Measurements from ENCODE around the gene TTC29. TPM values are rescaled to one million over a fixed set of nuclear protein-coding genes. Genes with fewer than 3 reads are reported as not detected.

Gene TTC29
- not detected for total RNA-seq

DNA sequence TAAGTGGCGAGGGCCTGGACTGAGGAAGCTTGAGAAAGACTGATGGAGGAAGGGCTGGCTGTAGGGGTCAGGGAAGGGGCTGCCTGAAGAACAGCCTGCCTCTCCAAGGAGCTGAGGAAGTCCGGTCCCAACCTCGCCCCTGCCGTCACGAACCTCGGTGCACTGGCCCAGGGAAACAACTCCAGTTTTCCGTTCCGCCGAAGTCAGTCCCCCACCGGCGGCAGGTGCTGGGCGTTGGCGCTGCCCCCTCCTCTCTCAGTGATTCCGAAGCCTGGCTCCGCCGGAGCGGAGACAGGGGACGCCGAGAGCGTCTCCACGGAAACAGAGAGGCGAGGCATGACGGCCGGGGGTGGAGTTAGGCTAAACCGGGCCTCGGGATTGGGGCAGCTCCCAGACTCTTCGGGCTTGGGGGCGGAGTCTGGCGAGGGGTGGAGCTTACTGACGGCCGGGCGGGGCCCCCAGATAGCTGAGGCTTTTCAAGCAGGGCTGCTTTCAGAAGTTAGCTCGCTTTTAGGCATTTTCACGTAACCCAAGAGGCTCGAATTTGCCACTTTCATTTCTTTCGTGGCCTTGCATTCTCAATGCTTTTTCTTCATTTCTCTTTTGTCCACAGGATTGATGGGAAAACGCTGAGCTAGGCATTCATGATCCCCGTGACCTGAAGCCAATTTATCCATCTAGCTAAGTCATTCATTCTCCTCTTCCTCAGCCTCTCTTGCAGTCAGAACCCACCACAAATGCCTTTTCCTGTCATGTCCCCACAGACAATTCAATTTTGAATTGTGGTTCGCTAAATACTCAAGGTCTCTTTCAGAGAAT lies at the start of gene TTC29:
Gene TTC29 (minus strand): TSS at position 309 of the 819 bp plus-strand sequence. CDS start 5,969 bp downstream, outside the sequence.
- TF ChIP-seq CTCF (IDR thresholded peaks at IDR 0.05) (no peak), POLR2A (IDR thresholded peaks at IDR 0.05) (no peak)
- peak; percentile 5 for DNase-seq
- H3K27me3 ChIP-seq: peaks cover 0 to 25% (median 0%) of the 10 kb centered on the region in 4 donors
- H3K36me3 ChIP-seq: no peaks in the 10 kb centered on the region
- WGBS, 2 donors: 1 to 2% methylated on average over 10 to 19 of the region's 39 CpGs
- H3K9me3 ChIP-seq: no peaks in the 10 kb centered on the region
- peak within 1 kb of the TSS; percentile 26 to 66 (median 44) for H3K4me3 ChIP-seq
- no peak within 1 kb of the TSS for H3K27ac ChIP-seq
- intact Hi-C loops (cut with DNase I): no loop called here
- H3K4me1 ChIP-seq: peaks cover 5 to 21% (median 6%) of the 10 kb centered on the region in 3 donors

DNA sequence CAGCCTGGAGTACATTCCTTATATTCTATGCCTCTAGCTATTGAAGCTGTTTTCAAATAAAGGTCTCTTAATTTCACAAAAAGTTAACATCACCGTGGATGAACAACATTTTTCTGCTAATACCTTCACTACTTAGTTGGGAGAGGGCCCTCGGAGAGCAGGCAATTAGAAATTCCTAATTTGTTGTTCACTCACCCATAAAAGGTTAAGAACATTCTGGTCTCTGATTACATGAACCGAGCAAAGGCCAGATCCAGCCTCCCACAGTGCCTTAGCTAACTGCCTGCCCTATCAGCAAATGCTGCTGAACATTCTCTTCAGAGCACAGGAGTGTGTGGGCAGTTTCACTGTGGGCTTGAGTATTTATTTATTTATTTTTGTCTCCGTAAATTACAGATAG lies 36.0 kb upstream of the TTC29 start:
- H3K9me3 ChIP-seq: no peaks in the 10 kb centered on the region
- H3K36me3 ChIP-seq: no peaks in the 10 kb centered on the region
- no peak overlapping the region for H3K4me3 ChIP-seq
- WGBS, 2 donors: 56 to 61% methylated on average over 3 to 4 of the region's 4 CpGs
- DNase-seq: no peak
- no peaks in the 10 kb centered on the region for H3K27me3 ChIP-seq
- intact Hi-C loops (cut with DNase I): no loop called here
- no peak for TF ChIP-seq CTCF (IDR thresholded peaks at IDR 0.05)
- TF ChIP-seq POLR2A (IDR thresholded peaks at IDR 0.05): no peak
- no peaks in the 10 kb centered on the region for H3K4me1 ChIP-seq
- no peak overlapping the region for H3K27ac ChIP-seq

DNA sequence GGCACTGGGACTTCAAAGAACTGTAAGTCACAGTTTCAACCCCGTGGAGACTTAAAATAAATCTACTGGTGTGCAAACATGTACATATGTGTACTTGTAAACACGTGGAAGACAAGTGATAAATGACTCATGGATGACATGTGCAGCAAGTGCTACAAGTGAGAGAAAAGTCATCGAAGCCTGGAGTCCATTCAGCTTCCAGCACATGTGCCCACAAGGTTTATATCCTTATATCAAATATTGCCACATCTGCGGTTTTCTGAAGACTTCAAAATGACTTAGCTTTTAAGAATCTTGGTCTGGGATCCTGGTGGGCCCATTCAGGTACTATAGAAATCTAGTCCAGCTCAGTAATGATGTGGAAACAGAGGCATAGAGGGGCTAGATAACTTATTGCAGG lies 33.0 kb upstream of the TTC29 start:
- H3K9me3 ChIP-seq: no peaks in the 10 kb centered on the region
- TF ChIP-seq CTCF (IDR thresholded peaks at IDR 0.05): no peak
- TF ChIP-seq POLR2A (IDR thresholded peaks at IDR 0.05): no peak
- 47 to 51% methylated on average over 4 of the region's 4 CpGs for WGBS, 2 donors
- no peaks in the 10 kb centered on the region for H3K36me3 ChIP-seq
- no peaks in the 10 kb centered on the region for H3K4me1 ChIP-seq
- intact Hi-C loops (cut with DNase I): no loop called here
- H3K4me3 ChIP-seq: no peak overlapping the region
- peaks cover 0 to 2% (median 0%) of the 10 kb centered on the region in 4 donors for H3K27me3 ChIP-seq
- DNase-seq: no peak
- no peak overlapping the region for H3K27ac ChIP-seq

GRCh38 chr4:146976145-146976544 lies 30.5 kb upstream of the TTC29 start:
- H3K4me1 ChIP-seq: no peaks in the 10 kb centered on the region
- no peak overlapping the region for H3K4me3 ChIP-seq
- peaks cover 0 to 2% (median 0%) of the 10 kb centered on the region in 4 donors for H3K27me3 ChIP-seq
- H3K36me3 ChIP-seq: no peaks in the 10 kb centered on the region
- TF ChIP-seq CTCF (IDR thresholded peaks at IDR 0.05) (no peak), POLR2A (IDR thresholded peaks at IDR 0.05) (no peak)
- intact Hi-C loops (cut with DNase I): no loop called here
- no peak overlapping the region for H3K27ac ChIP-seq
- H3K9me3 ChIP-seq: no peaks in the 10 kb centered on the region
- DNase-seq: no peak
- WGBS, 2 donors: 6 to 36% methylated on average over 1 of the region's 1 CpG

- no peaks in the 10 kb centered on the region for H3K4me1 ChIP-seq
- intact Hi-C loops (cut with DNase I): no loop called here
- H3K36me3 ChIP-seq: no peaks in the 10 kb centered on the region
- TF ChIP-seq POLR2A (IDR thresholded peaks at IDR 0.05): no peak
- no peak for TF ChIP-seq CTCF (IDR thresholded peaks at IDR 0.05)
- H3K4me3 ChIP-seq: no peak overlapping the region
- DNase-seq: no peak
- peaks cover 0 to 2% (median 0%) of the 10 kb centered on the region in 4 donors for H3K27me3 ChIP-seq
- no peak overlapping the region for H3K27ac ChIP-seq
- 32 to 47% methylated on average over 1 of the region's 1 CpG for WGBS, 2 donors
- no peaks in the 10 kb centered on the region for H3K9me3 ChIP-seq
Observed at GRCh38 chr4:146975527-146975926, 29.9 kb upstream of the TTC29 start.

All from esophagus squamous epithelium (tissue), 5 donors.